Memory B cell (primary cell): ENCODE data around the gene LRRC4C.

Experiments used
- ATAC-seq: fragments of 150-1000 bp; cut with Tn5 transposase; 2 replicates; pipeline ENCODE4 v1.10.0; 2021; ENCODE audit warnings: low read depth, mild to moderate bottlenecking, moderate library complexity
- DNase-seq, 2 donors: peaks; one replicate each; pipeline ENCODE4 v3.0.0; 2022; ENCODE audit warnings: low spot score in 2 of 2
- H3K27ac Mint-ChIP-seq: one replicate; pipeline ENCODE4 v1.8.0; 2022; ENCODE audit warnings: mild to moderate bottlenecking, moderate library complexity, mixed read lengths
- H3K27me3 Mint-ChIP-seq: one replicate; pipeline ENCODE4 v1.8.0; 2022; ENCODE audit warnings: mixed read lengths
- H3K36me3 Mint-ChIP-seq: one replicate; pipeline ENCODE4 v1.8.0; 2022; ENCODE audit warnings: mild to moderate bottlenecking, mixed read lengths
- H3K4me1 Mint-ChIP-seq: one replicate; pipeline ENCODE4 v1.8.0; 2022; ENCODE audit warnings: mixed read lengths
- H3K4me3 Mint-ChIP-seq: one replicate; pipeline ENCODE4 v1.8.0; 2022; ENCODE audit warnings: mild to moderate bottlenecking, moderate library complexity, mixed read lengths
- H3K9me3 Mint-ChIP-seq: one replicate; pipeline ENCODE4 v1.8.0; 2022; ENCODE audit warnings: mixed read lengths

The LRRC4C gene

DNA sequence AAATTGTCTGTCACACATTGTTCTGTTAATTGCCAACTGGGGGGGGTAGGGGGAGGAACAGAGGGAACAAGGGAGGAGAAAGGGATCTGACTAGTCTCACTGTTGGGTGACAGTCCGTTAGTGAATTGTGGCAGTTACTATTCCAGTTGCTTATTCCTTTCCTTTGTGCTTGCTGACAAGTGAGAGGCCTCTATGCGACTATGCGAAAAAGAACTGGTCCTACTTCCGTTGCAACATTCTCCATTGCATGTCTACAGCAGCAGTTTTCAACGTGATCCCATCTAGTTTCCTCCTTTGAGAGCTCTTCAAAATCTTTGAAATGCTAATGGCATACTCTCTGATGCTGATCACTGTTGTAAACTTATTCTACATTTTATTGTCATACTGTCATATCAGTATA, 672.2 kb downstream of the LRRC4C start:
- no peak overlapping the region for H3K27ac Mint-ChIP-seq
- DNase-seq = no peak
- H3K4me3 Mint-ChIP-seq = no peak overlapping the region
- H3K9me3 Mint-ChIP-seq = peaks cover 4% of the 10 kb centered on the region
- ATAC-seq = no peak
- no peaks in the 10 kb centered on the region for H3K27me3 Mint-ChIP-seq
- no peaks in the 10 kb centered on the region for H3K36me3 Mint-ChIP-seq
- H3K4me1 Mint-ChIP-seq = no peaks in the 10 kb centered on the region

DNA sequence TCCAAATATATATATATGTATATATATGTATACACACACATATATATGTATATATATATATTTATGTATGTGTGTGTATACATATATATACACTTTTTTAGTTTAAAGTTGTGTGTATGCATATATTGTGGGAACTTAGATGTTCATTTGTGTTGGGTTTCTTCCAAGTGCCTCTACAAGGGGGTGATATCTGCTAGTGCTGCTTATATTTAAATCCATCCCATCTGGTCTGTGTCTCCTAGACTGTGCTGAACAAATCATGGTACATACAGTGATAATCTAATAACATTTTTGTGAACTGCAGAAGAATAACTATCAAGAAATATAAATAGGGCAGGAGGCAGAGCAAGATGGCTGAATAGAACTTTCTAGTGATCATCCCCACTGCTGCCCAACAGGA, 696.4 kb downstream of the LRRC4C start:
- no peak for ATAC-seq
- no peaks in the 10 kb centered on the region for H3K4me1 Mint-ChIP-seq
- H3K9me3 Mint-ChIP-seq = peaks cover 2% of the 10 kb centered on the region
- H3K27me3 Mint-ChIP-seq = no peaks in the 10 kb centered on the region
- H3K4me3 Mint-ChIP-seq = no peak overlapping the region
- no peak overlapping the region for H3K27ac Mint-ChIP-seq
- DNase-seq = no peak
- H3K36me3 Mint-ChIP-seq = no peaks in the 10 kb centered on the region

DNA sequence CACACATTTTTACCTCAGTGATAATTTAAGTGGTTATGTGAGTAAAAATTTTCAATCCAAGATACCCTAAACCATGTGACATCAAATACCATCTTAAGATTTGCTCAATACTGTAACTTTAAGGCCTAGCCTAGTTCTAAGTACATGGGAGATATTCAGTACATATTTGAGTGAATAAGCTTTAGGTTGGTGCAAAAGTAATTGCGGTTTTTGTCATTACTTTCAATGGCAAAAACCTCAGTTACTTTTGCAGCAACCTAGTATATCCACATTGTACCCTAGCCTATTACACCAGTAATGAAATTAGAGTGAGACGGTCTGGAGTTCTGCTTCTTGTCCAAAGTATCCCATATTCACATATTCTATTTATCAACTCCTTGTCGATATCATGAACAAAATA, 700.1 kb downstream of the LRRC4C start:
- Mint-ChIP-seq H3K9me3 (peaks cover 1% of the 10 kb centered on the region), H3K36me3 (no peaks in the 10 kb centered on the region), H3K4me1 (no peaks in the 10 kb centered on the region), H3K27ac (no peak overlapping the region), H3K4me3 (no peak overlapping the region), H3K27me3 (no peaks in the 10 kb centered on the region)
- ATAC-seq = no peak
- no peak for DNase-seq

DNA sequence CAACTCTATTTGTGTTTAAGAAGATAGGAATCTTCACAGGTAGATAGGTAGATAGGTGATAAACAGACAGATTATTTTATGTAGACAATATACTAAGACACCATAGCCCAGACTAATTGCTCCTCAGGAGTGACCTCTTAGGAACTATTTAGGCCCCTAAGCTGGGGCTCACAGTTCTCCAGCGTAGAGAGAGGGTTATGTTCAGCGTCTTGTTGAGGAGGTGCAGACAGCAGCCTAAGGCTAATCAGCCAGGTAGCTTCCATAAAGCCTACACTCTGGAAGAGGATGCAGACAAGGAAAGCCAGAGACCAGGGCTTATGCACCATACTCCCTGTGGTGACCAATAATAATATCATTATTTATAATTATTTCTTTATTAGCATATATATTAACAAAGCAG, 705.2 kb downstream of the LRRC4C start:
- Mint-ChIP-seq H3K9me3 (peaks cover 5% of the 10 kb centered on the region), H3K4me3 (no peak overlapping the region), H3K4me1 (no peaks in the 10 kb centered on the region), H3K27me3 (no peaks in the 10 kb centered on the region), H3K36me3 (no peaks in the 10 kb centered on the region), H3K27ac (no peak overlapping the region)
- no peak for DNase-seq
- ATAC-seq = no peak

DNA sequence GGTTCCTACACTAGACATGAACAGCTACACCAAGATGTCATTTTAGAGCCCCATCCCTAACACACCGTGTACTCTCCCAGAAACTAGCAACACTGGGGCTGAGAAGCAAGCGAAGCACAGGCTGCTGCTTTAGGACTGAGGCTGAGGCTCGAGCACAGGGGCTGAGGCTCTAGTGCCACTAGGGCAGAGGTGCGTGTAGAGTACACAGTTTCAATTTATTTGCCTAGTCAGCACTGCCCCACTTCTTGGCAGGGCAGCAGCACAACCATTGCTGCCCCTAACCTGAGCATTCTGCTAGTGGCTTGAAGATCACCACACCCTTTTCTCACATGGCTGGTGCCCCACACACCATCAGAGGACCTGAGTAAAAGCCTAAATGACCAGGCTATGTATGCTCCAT, 713.2 kb downstream of the LRRC4C start:
- H3K27ac Mint-ChIP-seq = no peak overlapping the region
- no peaks in the 10 kb centered on the region for H3K36me3 Mint-ChIP-seq
- DNase-seq = no peak
- no peak overlapping the region for H3K4me3 Mint-ChIP-seq
- ATAC-seq = no peak
- no peaks in the 10 kb centered on the region for H3K27me3 Mint-ChIP-seq
- H3K9me3 Mint-ChIP-seq = peaks cover 8% of the 10 kb centered on the region
- H3K4me1 Mint-ChIP-seq = no peaks in the 10 kb centered on the region

DNA sequence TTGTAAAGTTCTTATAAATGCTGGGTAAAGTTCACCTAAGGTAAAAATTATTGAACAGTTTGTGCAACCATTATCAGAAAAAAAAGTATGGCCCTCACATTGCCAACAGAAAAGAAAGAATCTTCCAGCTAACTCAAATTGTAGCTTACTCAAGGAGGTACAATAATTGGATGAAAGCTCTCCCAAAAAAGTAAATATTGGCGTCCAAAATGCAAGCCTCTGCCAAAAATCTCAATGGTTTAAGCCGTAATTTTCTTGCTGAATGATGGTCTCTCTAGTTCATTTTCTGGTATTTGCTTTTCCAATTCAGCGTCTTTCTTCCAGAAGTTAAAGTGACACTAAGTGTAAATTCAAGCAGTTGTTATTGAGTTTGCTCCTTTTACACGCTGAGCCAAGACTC, 727.3 kb downstream of the LRRC4C start:
- ATAC-seq = no peak
- H3K27ac Mint-ChIP-seq = no peak overlapping the region
- DNase-seq = no peak
- H3K4me1 Mint-ChIP-seq = no peaks in the 10 kb centered on the region
- H3K9me3 Mint-ChIP-seq = peaks cover 8% of the 10 kb centered on the region
- no peak overlapping the region for H3K4me3 Mint-ChIP-seq
- H3K27me3 Mint-ChIP-seq = no peaks in the 10 kb centered on the region
- H3K36me3 Mint-ChIP-seq = no peaks in the 10 kb centered on the region

DNA sequence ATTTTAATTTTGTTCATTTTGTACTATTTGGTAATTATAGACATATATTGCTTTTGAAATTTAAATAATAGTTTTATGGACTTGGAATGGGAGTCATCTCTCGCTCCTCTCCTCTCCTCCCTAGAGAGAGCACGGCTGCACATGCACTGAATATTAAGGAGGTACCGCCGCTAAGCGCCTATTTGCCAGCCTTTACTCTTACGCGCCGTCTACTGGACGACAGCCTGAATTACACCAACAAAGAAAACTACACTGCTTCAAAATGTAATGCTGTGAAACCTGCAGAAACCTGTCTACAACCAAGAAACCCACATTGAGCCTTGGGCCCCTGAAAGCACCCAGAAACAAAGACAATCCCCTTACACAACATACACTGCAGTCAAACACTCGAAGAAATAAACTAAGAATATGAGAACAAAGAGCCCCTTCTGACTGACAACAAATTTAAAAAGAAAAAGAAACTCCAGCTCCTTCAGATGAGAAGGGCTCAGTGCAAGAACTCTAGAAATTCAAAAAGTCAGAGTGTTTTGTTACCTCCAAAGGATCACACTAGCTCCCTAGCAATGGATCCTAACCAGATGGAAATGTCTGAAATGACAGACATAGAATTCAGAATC, 737.2 kb downstream of the LRRC4C start:
- Mint-ChIP-seq H3K27ac (no peak overlapping the region), H3K36me3 (no peaks in the 10 kb centered on the region), H3K4me3 (no peak overlapping the region), H3K4me1 (no peaks in the 10 kb centered on the region), H3K9me3 (peaks cover 1% of the 10 kb centered on the region), H3K27me3 (peaks cover 2% of the 10 kb centered on the region)
- DNase-seq (no peak), ATAC-seq (no peak)

DNA sequence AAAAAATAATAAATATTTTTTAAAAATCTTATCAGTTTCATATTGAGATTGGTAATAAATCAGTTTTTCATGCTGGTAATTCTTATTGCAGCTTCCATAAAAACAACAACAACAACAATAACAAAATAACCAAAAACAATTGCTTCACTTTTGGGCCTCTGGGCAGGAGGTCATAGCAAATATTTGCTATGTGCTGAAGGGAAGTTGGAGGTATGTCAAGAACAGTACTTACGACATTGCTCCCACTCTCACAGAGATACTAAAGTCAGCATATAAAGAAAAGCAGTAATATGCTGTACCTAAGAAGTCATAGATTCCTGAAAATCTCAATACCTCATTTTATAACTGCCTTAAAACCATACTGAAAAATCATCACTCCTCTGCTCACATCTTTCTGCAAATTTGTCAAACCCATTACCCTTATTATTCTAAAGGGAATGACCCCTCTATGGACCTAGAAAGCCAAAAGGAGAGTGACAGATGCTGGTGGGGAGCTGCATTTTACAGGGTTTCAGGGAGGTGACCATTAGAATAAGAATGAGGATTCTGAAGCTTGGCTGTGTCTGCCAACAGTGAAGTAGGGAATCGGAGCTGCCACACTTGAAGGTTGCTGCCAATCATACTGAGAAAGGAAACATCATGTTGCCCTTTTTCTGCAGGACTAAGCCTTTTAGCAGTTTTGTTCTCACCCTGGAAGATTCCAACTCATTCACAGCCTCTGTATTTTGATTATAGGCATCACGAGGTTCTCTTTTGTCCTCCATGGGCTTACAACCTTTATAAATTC, 742.9 kb downstream of the LRRC4C start:
- no peak overlapping the region for H3K27ac Mint-ChIP-seq
- peaks cover 3% of the 10 kb centered on the region for H3K9me3 Mint-ChIP-seq
- no peaks in the 10 kb centered on the region for H3K27me3 Mint-ChIP-seq
- no peak overlapping the region for H3K4me3 Mint-ChIP-seq
- no peaks in the 10 kb centered on the region for H3K36me3 Mint-ChIP-seq
- ATAC-seq = no peak
- no peaks in the 10 kb centered on the region for H3K4me1 Mint-ChIP-seq
- DNase-seq = no peak

DNA sequence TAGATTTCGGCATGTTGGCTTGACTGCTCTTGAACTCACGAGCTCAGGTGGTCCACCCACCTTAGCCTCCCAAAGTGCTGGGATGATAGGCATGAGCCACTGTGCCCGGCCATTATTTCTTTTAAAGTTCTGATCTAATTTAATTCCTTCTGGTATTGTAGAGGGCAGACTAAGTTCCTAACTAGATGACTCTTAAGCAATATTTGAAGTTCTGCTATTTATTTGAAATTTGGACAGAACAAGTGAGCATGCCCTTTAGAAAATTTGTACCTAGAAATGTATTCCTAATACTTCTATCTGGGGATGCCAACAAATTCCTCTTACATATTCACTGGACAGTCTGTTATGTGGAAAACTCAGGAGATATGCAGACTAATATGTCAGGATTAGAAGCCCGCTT, 746.4 kb downstream of the LRRC4C start:
- no peak overlapping the region for H3K4me3 Mint-ChIP-seq
- no peaks in the 10 kb centered on the region for H3K36me3 Mint-ChIP-seq
- H3K27me3 Mint-ChIP-seq = no peaks in the 10 kb centered on the region
- no peak for DNase-seq
- H3K27ac Mint-ChIP-seq = no peak overlapping the region
- H3K4me1 Mint-ChIP-seq = no peaks in the 10 kb centered on the region
- no peak for ATAC-seq
- peaks cover 4% of the 10 kb centered on the region for H3K9me3 Mint-ChIP-seq

DNA sequence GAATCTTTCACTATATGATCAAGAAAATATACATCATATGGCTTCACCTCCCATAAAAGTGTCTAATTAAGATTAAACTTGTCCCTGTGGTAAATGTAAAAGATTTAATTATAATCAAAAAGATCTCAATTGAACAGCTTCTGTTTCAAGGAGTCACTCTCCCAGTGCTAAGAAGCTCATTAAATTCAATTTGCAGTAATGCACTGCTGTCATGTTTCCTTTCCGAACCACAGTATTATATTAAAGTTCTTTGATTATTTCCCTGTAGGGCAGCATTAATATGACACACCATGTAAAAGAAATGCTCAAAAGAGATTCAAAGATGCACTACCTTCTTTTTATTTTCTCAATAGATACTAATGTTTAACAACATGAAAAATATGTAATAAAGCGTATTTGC, 758.4 kb downstream of the LRRC4C start:
- Mint-ChIP-seq H3K4me1 (no peaks in the 10 kb centered on the region), H3K4me3 (no peak overlapping the region), H3K9me3 (no peaks in the 10 kb centered on the region), H3K27ac (no peak overlapping the region), H3K36me3 (no peaks in the 10 kb centered on the region), H3K27me3 (no peaks in the 10 kb centered on the region)
- no peak for DNase-seq
- no peak for ATAC-seq

DNA sequence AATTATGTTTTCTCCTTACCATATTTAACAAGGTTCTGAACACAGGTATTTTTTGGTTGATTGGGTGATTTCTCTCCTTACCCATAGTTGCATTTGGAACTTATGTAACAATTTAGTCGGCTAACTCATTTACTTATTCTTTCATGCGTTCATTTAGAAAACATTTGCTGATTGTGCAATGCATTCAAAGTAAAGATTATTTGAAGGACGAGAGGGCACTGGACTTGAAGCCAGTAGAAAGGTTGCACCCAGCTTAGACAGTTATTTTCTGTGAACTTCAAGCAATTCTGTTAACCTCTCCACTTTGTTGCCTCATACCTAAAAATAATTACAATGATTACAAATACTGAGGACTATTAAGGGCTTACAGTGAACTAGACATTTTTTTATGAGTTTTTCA, 769.6 kb downstream of the LRRC4C start:
- DNase-seq (no peak), ATAC-seq (no peak)
- H3K9me3 Mint-ChIP-seq = peaks cover 2% of the 10 kb centered on the region
- no peak overlapping the region for H3K27ac Mint-ChIP-seq
- H3K4me1 Mint-ChIP-seq = no peaks in the 10 kb centered on the region
- H3K27me3 Mint-ChIP-seq = no peaks in the 10 kb centered on the region
- H3K4me3 Mint-ChIP-seq = no peak overlapping the region
- no peaks in the 10 kb centered on the region for H3K36me3 Mint-ChIP-seq

DNA sequence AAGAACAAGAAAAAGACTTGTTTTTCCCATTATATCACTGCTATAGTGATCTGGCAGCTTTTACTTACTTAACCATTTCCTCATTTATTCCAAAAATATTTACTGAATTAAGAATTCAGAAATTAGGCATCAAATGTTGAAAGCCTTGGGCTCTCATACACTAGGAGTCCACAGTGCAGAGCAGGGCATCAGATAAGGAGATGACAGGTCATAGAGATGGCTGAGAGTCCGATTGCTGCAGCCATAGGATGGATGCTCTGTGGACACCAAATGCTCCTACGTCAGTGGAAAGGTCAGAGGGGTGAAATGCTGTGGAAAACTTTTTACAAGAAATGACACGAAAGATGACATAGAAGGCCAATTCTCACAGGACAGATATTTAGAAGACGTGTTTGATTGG, 771.1 kb downstream of the LRRC4C start:
- ATAC-seq (no peak), DNase-seq (no peak)
- Mint-ChIP-seq H3K4me3 (no peak overlapping the region), H3K9me3 (peaks cover 2% of the 10 kb centered on the region), H3K27me3 (no peaks in the 10 kb centered on the region), H3K36me3 (no peaks in the 10 kb centered on the region), H3K4me1 (no peaks in the 10 kb centered on the region), H3K27ac (no peak overlapping the region)

DNA sequence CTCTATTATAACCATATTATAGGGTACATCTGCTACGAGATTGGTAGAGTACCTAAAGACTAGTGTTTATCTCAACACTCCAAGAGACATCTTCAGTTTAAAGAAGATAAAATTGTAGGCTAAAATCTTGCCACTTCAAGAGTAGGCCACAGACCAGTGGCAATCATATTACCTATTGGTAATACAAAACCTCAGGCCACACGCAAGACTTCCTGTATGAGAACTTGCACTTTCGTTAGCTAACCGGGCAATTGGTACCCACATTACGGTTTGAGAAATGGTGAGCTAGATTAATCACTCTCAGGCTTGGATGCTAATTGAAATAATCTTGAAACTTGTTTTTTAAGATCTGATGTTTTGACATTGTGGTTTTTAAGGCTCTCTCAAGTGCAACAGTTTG, 772.7 kb downstream of the LRRC4C start:
- Mint-ChIP-seq H3K27ac (no peak overlapping the region), H3K4me1 (no peaks in the 10 kb centered on the region), H3K4me3 (no peak overlapping the region), H3K9me3 (peaks cover 2% of the 10 kb centered on the region), H3K36me3 (no peaks in the 10 kb centered on the region), H3K27me3 (no peaks in the 10 kb centered on the region)
- ATAC-seq = no peak
- no peak for DNase-seq

DNA sequence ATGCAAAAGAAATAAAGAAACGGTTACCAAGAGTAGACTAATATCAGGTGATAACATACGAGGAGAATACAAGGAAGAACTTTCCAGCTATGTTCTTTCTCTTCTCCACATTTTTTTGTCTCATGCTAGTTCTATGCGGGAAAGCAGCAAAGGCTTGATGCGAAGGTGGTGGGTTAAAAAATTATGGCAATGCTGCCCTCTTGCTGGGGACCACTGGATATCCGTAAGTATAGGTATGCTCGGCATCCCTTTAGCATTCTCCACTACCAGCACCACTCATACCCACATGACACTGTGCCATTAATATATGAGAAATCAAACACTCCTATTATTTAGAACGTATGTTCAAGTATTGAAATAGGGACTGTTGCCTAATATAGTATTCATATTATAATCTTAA, 776.4 kb downstream of the LRRC4C start:
- Mint-ChIP-seq H3K27ac (no peak overlapping the region), H3K4me3 (no peak overlapping the region), H3K36me3 (no peaks in the 10 kb centered on the region), H3K4me1 (no peaks in the 10 kb centered on the region), H3K9me3 (peaks cover 3% of the 10 kb centered on the region), H3K27me3 (no peaks in the 10 kb centered on the region)
- no peak for ATAC-seq
- no peak for DNase-seq

DNA sequence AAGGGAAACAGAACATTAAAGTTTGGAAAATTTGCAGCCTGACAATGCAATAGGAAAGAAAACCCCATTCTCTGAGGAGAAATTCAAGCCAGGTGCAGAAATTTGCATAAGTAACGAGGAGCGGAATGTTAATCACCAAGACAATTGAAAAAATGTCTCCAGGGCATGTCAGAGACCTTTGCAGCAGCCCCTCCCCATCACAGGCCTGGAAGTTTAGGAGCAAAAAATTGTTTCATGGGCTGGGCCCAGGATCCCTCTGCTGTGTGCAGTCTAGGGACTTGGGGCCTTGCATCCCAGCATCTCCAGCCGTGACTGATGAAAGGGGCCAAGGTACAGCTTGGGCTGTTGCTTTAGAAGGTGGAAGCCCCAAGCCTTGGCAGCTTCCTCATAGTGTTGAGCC, 780.2 kb downstream of the LRRC4C start:
- no peaks in the 10 kb centered on the region for H3K36me3 Mint-ChIP-seq
- H3K27ac Mint-ChIP-seq = no peak overlapping the region
- H3K4me1 Mint-ChIP-seq = no peaks in the 10 kb centered on the region
- ATAC-seq (no peak), DNase-seq (no peak)
- no peak overlapping the region for H3K4me3 Mint-ChIP-seq
- H3K27me3 Mint-ChIP-seq = no peaks in the 10 kb centered on the region
- peaks cover 3% of the 10 kb centered on the region for H3K9me3 Mint-ChIP-seq
